Kidney tubule cell (primary cell): ENCODE data around the gene NCEH1.
A peak's percentile ranks its signal among the peaks of the same experiment; 100 is the strongest.

ENCODE experiments used
- DNase-seq: peaks from one replicate; pipeline ENCODE4 v3.0.0-alpha.2; 2018; ENCODE audit warnings: low spot score

Gene NCEH1

GRCh38 chr3:172609750-172610149 is 101.1 kb downstream of the NCEH1 start:
- DNase-seq, result no peak

GRCh38 chr3:172608575-172608974 is 102.3 kb downstream of the NCEH1 start:
- no peak for DNase-seq

GRCh38 chr3:172607305-172608121 is 103.4 kb downstream of the NCEH1 start:
- DNase-seq, result peak; percentile 97

GRCh38 chr3:172606021-172606420 is 104.8 kb downstream of the NCEH1 start:
- peak; percentile 99 for DNase-seq

- DNase-seq, result peak; percentile 27
These were observed 105.8 kb downstream of the NCEH1 start for GRCh38 chr3:172604895-172605646.

GRCh38 chr3:172601066-172601832 is 109.6 kb downstream of the NCEH1 start:
- DNase-seq, result peak; percentile 77

GRCh38 chr3:172600644-172601065 is 110.2 kb downstream of the NCEH1 start:
- no peak for DNase-seq

GRCh38 chr3:172598904-172599303 is 112.0 kb downstream of the NCEH1 start:
- no peak for DNase-seq

- no peak for DNase-seq
These were observed 114.5 kb downstream of the NCEH1 start for GRCh38 chr3:172596394-172596706.

GRCh38 chr3:172595664-172596393 is 115.0 kb downstream of the NCEH1 start:
- peak; percentile 84 for DNase-seq

GRCh38 chr3:172594900-172595663 is 115.8 kb downstream of the NCEH1 start:
- DNase-seq, result peak; percentile 93

GRCh38 chr3:172592898-172593669 is 117.8 kb downstream of the NCEH1 start:
- DNase-seq, result no peak

GRCh38 chr3:172591876-172592771 is 118.7 kb downstream of the NCEH1 start:
- peak; percentile 68 for DNase-seq

GRCh38 chr3:172591125-172591605 is 119.7 kb downstream of the NCEH1 start:
- no peak for DNase-seq

GRCh38 chr3:172586436-172586835 is 124.4 kb downstream of the NCEH1 start:
- no peak for DNase-seq

GRCh38 chr3:172585954-172586353 is 124.9 kb downstream of the NCEH1 start:
- DNase-seq, result no peak

GRCh38 chr3:172582712-172583111 is 128.2 kb downstream of the NCEH1 start:
- no peak for DNase-seq

GRCh38 chr3:172581757-172582166 is 129.1 kb downstream of the NCEH1 start:
- DNase-seq, result no peak
